Inferior parietal cortex (tissue), 1 donor: ENCODE results near the gene FAM241A.
"Not testable (repeated sequence)": the region's sequence is repeated elsewhere in the genome, so short reads cannot be mapped to it uniquely, and the experiment has no call there.

ENCODE experiments used
- DNase-seq: peaks from one replicate; pipeline ENCODE4 v3.0.0-alpha.2; 2016; ENCODE audit errors: extremely low spot score

FAM241A gene

GRCh38 chr4:112138538-112138937 lies 6.7 kb upstream of the FAM241A start:
- DNase-seq = no peak

- no peak for DNase-seq
Observed at GRCh38 chr4:112140536-112140935, 4.7 kb upstream of the FAM241A start.

GRCh38 chr4:112141366-112142138 lies 3.7 kb upstream of the FAM241A start:
- DNase-seq = no peak

GRCh38 chr4:112142182-112142581 lies 3.1 kb upstream of the FAM241A start:
- no peak for DNase-seq

- DNase-seq = no peak
Observed at GRCh38 chr4:112143781-112144180, 1.5 kb upstream of the FAM241A start.

GRCh38 chr4:112144546-112145325 lies 518 bp upstream of the FAM241A start:
- DNase-seq = peak; percentile 71

- DNase-seq = peak; percentile 45
Observed at GRCh38 chr4:112145790-112146501, 692 bp downstream of the FAM241A start.

GRCh38 chr4:112146502-112146813 lies 1.2 kb downstream of the FAM241A start:
- DNase-seq = no peak

GRCh38 chr4:112147697-112148096 lies 2.4 kb downstream of the FAM241A start:
- no peak for DNase-seq

- DNase-seq = no peak
Observed at GRCh38 chr4:112150920-112151319, 5.7 kb downstream of the FAM241A start.

GRCh38 chr4:112152521-112152920 lies 7.3 kb downstream of the FAM241A start:
- no peak for DNase-seq

- DNase-seq = no peak
Observed at GRCh38 chr4:112153211-112153791, 8.0 kb downstream of the FAM241A start.

- no peak for DNase-seq
Observed at GRCh38 chr4:112156112-112156511, 10.9 kb downstream of the FAM241A start.

- DNase-seq = no peak
Observed at GRCh38 chr4:112156553-112156952, 11.3 kb downstream of the FAM241A start.

GRCh38 chr4:112163706-112164105 lies 18.5 kb downstream of the FAM241A start:
- DNase-seq = not testable (repeated sequence)

- DNase-seq = no peak
Observed at GRCh38 chr4:112167794-112168193, 22.5 kb downstream of the FAM241A start.

GRCh38 chr4:112168719-112169500 lies 23.7 kb downstream of the FAM241A start:
- DNase-seq = no peak

GRCh38 chr4:112170451-112170993 lies 25.3 kb downstream of the FAM241A start:
- DNase-seq = no peak

- not testable (repeated sequence) for DNase-seq
Observed at GRCh38 chr4:112171051-112171763, 26.0 kb downstream of the FAM241A start.

GRCh38 chr4:112172180-112172579 lies 26.9 kb downstream of the FAM241A start:
- no peak for DNase-seq
